ENCODE results near the gene LEPR.

The LEPR gene

GRCh38 chr1:65409816-65410326 lies 10.6 kb upstream of the LEPR start:
- no peaks in the 10 kb centered on the region for H3K36me3 ChIP-seq (ENCODE audit: control insufficient read depth, insufficient read depth, low read length)
- H3K4me1 ChIP-seq: no peaks in the 10 kb centered on the region
- no peak overlapping the region for H2AFZ ChIP-seq
- no peak overlapping the region for H3K9ac ChIP-seq
- H3K4me2 ChIP-seq (ENCODE audit: low read length): no peak overlapping the region
- no peaks in the 10 kb centered on the region for H3K9me3 ChIP-seq (ENCODE audit: control insufficient read depth, low read length)
- H3K79me2 ChIP-seq: no peaks in the 10 kb centered on the region
- H3K27ac ChIP-seq: no peak overlapping the region
- H3K4me3 ChIP-seq (ENCODE audit: low read depth, low read length): no peak overlapping the region
- no peaks in the 10 kb centered on the region for H3K27me3 ChIP-seq (ENCODE audit: control insufficient read depth, insufficient read depth, low read length)
- TF ChIP-seq CTCF (IDR thresholded peaks at IDR 0.05): no peak

- TF ChIP-seq CTCF (IDR thresholded peaks at IDR 0.05): no peak
Measured at GRCh38 chr1:65412256-65412983, 8.0 kb upstream of the LEPR start.

GRCh38 chr1:65412984-65413375 lies 7.5 kb upstream of the LEPR start:
- no peak for TF ChIP-seq CTCF (IDR thresholded peaks at IDR 0.05)
- Histone ChIP-seq H3K9ac (no peak overlapping the region), H3K4me2 (ENCODE audit: low read length) (no peak overlapping the region), H3K4me1 (no peaks in the 10 kb centered on the region), H2AFZ (no peak overlapping the region), H3K36me3 (ENCODE audit: control insufficient read depth, insufficient read depth, low read length) (no peaks in the 10 kb centered on the region), H3K9me3 (ENCODE audit: control insufficient read depth, low read length) (no peaks in the 10 kb centered on the region), H3K27me3 (ENCODE audit: control insufficient read depth, insufficient read depth, low read length) (no peaks in the 10 kb centered on the region), H3K79me2 (no peaks in the 10 kb centered on the region), H3K4me3 (ENCODE audit: low read depth, low read length) (no peak overlapping the region), H3K27ac (no peak overlapping the region)

More at GRCh38 chr1:65412256-65412983, 8.0 kb upstream of the LEPR start:
- H3K27me3 ChIP-seq (ENCODE audit: control insufficient read depth, insufficient read depth, low read length): no peaks in the 10 kb centered on the region
- no peaks in the 10 kb centered on the region for H3K79me2 ChIP-seq
- no peak overlapping the region for H2AFZ ChIP-seq
- H3K4me2 ChIP-seq (ENCODE audit: low read length): no peak overlapping the region
- no peaks in the 10 kb centered on the region for H3K9me3 ChIP-seq (ENCODE audit: control insufficient read depth, low read length)
- H3K27ac ChIP-seq: no peak overlapping the region
- no peak overlapping the region for H3K9ac ChIP-seq
- H3K4me1 ChIP-seq: no peaks in the 10 kb centered on the region
- no peaks in the 10 kb centered on the region for H3K36me3 ChIP-seq (ENCODE audit: control insufficient read depth, insufficient read depth, low read length)
- H3K4me3 ChIP-seq (ENCODE audit: low read depth, low read length): no peak overlapping the region

- no peak overlapping the region for H3K9ac ChIP-seq
- no peak overlapping the region for H2AFZ ChIP-seq
- H3K79me2 ChIP-seq: no peaks in the 10 kb centered on the region
- H3K27ac ChIP-seq: no peak overlapping the region
- TF ChIP-seq CTCF (IDR thresholded peaks at IDR 0.05): no peak
- no peaks in the 10 kb centered on the region for H3K9me3 ChIP-seq (ENCODE audit: control insufficient read depth, low read length)
- H3K4me1 ChIP-seq: no peaks in the 10 kb centered on the region
- H3K4me3 ChIP-seq (ENCODE audit: low read depth, low read length): no peak overlapping the region
- no peaks in the 10 kb centered on the region for H3K36me3 ChIP-seq (ENCODE audit: control insufficient read depth, insufficient read depth, low read length)
- no peak overlapping the region for H3K4me2 ChIP-seq (ENCODE audit: low read length)
- no peaks in the 10 kb centered on the region for H3K27me3 ChIP-seq (ENCODE audit: control insufficient read depth, insufficient read depth, low read length)
Measured at GRCh38 chr1:65414538-65414937, 5.9 kb upstream of the LEPR start.

- Histone ChIP-seq H3K4me2 (ENCODE audit: low read length) (no peak overlapping the region), H3K4me3 (ENCODE audit: low read depth, low read length) (no peak overlapping the region), H2AFZ (no peak overlapping the region), H3K9me3 (ENCODE audit: control insufficient read depth, low read length) (no peaks in the 10 kb centered on the region), H3K79me2 (no peaks in the 10 kb centered on the region), H3K4me1 (no peaks in the 10 kb centered on the region), H3K27ac (no peak overlapping the region), H3K9ac (no peak overlapping the region), H3K27me3 (ENCODE audit: control insufficient read depth, insufficient read depth, low read length) (no peaks in the 10 kb centered on the region), H3K36me3 (ENCODE audit: control insufficient read depth, insufficient read depth, low read length) (no peaks in the 10 kb centered on the region)
- no peak for TF ChIP-seq CTCF (IDR thresholded peaks at IDR 0.05)
Measured at GRCh38 chr1:65416767-65417166, 3.7 kb upstream of the LEPR start.

All from parathyroid adenoma (tissue), 2 donors.